GM19035 (cell line): ENCODE measurements around the gene TCP11L2.

Experiments used
- ATAC-seq: cut with Tn5 transposase; IDR thresholded peaks from one replicate; pipeline ENCODE4 v1.9.1; 2021; ENCODE audit not compliant: unreplicated experiment

TCP11L2 gene

GRCh38 chr12:106387848-106388377, 85.4 kb downstream of the TCP11L2 start:
- no peak for ATAC-seq

- no peak for ATAC-seq
These were observed 86.6 kb downstream of the TCP11L2 start for GRCh38 chr12:106389151-106389550.

- ATAC-seq, result no peak
These were observed 90.2 kb downstream of the TCP11L2 start for GRCh38 chr12:106392759-106393158.
